LNCaP clone FGC (cell line): ENCODE data around the gene LEKR1.

Experiments
- DNase-seq: peaks from one replicate; pipeline ENCODE4 v3.0.0-alpha.2; 2011; ENCODE audit warnings: low read depth
- H3K4me3 ChIP-seq: 2 replicates; pipeline ENCODE4 v1.5.1; 2011; ENCODE audit warnings: mild to moderate bottlenecking, low read depth, low read length, control low read depth
- CTCF ChIP-seq: IDR thresholded peaks from 2 replicates; pipeline ENCODE4 v1.5.1; 2012; ENCODE audit warnings: mild to moderate bottlenecking; ENCODE audit not compliant: control insufficient read depth, insufficient read depth; ENCODE audit errors: extremely low read depth

The LEKR1 gene

GRCh38 chr3:157087373-157087772, 261.2 kb downstream of the LEKR1 start:
- no peak for TF ChIP-seq CTCF
- H3K4me3 ChIP-seq = no peak overlapping the region
- no peak for DNase-seq

GRCh38 chr3:157087780-157088600, 261.8 kb downstream of the LEKR1 start:
- TF ChIP-seq CTCF = no peak
- H3K4me3 ChIP-seq = peak overlapping the region; percentile 65
- no peak for DNase-seq

- peak overlapping the region; percentile 65 for H3K4me3 ChIP-seq
- DNase-seq = peak; percentile 84
- TF ChIP-seq CTCF = peak; percentile 30
Measured at GRCh38 chr3:157088601-157089454, 262.7 kb downstream of the LEKR1 start.

GRCh38 chr3:157089455-157090221, 263.5 kb downstream of the LEKR1 start:
- peak overlapping the region; percentile 65 for H3K4me3 ChIP-seq
- no peak for TF ChIP-seq CTCF

GRCh38 chr3:157091083-157091833, 265.1 kb downstream of the LEKR1 start:
- no peak for DNase-seq
- no peak overlapping the region for H3K4me3 ChIP-seq
- TF ChIP-seq CTCF = no peak

More at GRCh38 chr3:157089455-157090221, 263.5 kb downstream of the LEKR1 start:
- DNase-seq = no peak

- no peak for TF ChIP-seq CTCF
- DNase-seq = no peak
- H3K4me3 ChIP-seq = no peak overlapping the region
Measured at GRCh38 chr3:157092230-157092629, 266.1 kb downstream of the LEKR1 start.
